ENCODE results near the gene ARHGAP23.
A peak's percentile ranks its signal among the peaks of the same experiment; 100 is the strongest.

The ARHGAP23 gene

DNA sequence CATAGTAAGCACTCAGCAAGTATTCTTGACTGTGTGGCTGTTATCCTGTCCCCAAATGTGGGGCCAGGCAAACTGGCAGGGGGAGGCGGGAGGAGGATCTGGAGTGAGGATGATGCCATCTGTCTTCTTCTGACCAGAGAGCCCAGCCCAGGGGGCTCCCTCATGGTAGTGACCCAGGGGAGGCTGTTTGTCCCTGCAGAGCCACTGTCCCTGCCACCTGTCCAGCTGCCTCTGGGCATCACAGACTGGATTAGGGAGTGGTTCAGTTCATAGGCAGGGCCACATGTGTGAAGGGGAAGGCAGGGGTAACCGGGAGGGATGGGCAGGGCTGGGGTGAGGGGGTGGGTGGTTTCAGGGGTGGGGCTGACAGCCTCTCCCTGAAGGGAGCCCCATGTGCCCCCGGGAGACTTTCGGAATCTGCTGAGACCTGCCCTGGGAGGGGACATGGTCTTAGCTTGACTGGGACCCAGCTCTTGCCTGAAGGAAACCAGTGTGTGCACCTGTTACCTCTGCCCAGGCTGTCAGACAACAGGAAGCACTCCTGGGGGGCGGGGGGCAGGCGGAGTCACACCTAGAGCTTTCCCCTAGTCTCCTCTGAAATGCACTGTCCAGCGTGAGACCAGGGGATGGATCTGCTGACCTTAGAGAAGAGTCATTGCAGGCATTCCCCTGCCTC, 15.2 kb downstream of the ARHGAP23 start:
- DNase-seq = no peak

DNA sequence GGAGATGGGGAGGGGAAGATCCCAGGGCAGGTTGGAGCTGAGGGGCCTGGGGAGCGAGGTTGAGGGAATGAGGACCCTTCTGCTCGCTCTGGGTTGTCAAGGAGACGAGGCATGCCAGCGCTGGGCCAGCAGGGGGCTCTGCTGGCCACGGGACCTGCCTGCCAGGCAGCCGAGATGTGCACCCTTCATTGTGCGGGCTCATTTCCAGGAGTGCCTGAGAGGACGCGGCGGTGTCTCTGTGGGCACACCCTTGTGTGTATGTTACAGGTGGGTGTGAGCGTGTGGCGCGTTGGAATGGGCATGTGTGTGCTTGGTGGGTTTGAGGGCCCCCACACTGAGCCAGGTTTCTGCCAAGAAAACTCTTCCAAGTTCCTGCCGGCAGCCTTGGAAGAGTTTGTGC, 15.9 kb downstream of the ARHGAP23 start:
- peak; percentile 29 to 73 for DNase-seq

DNA sequence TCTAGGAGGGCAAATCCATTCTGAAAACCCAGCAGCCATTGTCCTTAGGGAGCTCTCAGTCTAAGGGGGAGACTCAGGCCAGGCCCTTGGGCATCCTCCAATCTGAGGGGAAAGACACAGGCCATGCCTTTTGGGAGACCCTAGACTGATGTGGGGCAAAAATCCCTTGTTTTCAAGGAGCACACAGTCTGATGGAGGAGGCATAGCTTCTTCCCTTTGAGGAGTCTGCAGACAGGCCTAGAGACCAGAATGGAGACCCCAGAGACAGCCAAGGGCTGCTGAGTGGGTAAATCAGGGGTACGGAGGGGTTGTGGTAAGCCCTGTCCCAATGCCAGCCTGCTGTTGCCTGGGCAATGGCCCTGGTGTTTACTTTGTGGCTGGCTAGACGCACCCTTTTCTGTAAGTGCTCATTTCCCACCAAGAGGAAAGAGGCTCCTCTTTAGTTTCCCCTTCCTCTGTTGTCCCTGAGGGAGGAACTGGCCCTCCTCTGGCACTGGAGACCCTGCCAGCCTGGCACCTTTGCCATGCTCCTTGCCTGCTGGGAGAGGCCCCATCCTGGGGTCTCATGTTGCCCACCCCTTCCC, 19.3 kb downstream of the ARHGAP23 start:
- no peak for DNase-seq

GRCh38 chr17:38448208-38448771, 20.0 kb downstream of the ARHGAP23 start:
- no peak for DNase-seq

GRCh38 chr17:38449364-38449763, 21.1 kb downstream of the ARHGAP23 start:
- no peak for DNase-seq

- no peak for DNase-seq
Measured at GRCh38 chr17:38450557-38451029, 22.3 kb downstream of the ARHGAP23 start.

DNA sequence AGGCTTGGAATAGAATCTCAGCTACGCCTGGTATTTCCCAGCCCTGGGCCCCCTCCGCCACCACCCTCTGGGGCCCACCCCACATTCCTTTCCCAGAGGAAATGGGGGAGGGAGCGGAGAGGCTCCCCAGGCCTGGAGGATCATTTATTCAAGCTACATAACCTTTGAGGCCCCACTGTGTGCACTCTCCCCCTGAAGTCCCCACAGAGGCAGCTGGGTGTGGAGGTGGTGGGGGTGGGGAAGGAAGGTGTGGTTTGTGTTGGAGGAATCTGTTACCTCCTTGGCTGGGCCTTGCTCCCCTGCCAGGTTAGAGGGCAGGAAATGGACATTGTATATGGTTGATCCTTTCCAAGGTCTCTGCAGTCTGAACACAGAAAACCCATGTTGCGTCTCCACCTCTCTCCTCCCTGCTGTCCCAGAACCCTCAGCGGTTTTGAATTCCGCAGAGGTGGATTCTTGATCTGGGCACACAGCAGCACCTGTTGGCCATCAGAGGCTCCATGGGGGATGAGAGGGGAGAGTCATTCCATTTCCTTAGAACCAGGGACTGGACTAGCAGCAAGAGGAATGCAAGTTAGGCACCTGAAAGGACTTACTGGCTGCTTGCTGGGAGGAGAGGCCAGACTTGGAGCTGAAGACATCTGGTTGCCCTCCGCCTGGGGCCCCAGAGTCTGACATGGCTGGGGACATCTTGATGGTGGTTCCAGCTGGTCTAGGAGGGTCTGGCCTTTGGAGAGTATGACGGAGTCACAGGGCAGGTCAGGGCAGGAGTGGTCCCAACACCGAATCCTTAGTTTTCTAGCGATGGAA, 23.0 kb downstream of the ARHGAP23 start:
- DNase-seq = no peak

DNA sequence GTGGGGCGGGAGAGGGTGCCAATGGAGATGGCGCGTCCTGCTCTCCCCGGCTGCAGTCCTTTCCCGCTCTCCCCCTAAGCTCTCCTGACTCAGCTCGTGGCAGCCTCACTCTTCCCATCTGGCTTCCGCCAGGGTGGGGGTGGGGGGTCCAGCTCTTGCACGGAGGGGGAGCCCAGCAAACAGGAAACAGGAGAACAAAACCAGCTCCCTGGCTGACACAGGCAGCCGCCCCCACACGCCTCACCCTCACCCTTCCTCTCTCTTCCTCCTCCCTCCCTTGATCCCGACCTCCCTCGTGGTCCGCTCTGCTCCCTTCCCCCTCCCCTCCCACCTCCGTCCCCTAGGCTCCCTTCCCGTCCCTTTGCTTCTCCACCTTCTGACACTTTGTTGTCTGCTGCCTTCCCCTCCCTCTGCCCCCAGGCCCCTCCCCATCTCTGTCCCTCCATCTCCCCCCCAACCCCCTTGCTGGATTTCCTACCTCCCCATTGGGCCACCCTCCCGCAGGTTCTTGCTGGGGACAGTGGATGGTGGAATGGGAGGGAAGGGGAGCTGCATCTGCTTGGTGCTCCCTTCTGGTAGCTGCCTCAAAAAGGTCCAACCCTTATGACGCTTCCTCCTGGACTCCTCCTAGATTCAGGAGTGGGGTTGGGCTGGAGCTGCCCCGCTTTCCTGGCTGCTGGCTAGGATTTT, 23.7 kb downstream of the ARHGAP23 start:
- DNase-seq = no peak

- DNase-seq = no peak
Measured at GRCh38 chr17:38452719-38453118, 24.5 kb downstream of the ARHGAP23 start.

- peak in 1 of 2 experiments; percentile 12 for DNase-seq
Measured at GRCh38 chr17:38453951-38454421, 25.7 kb downstream of the ARHGAP23 start.

- peak in 1 of 2 experiments; percentile 32 for DNase-seq
Measured at GRCh38 chr17:38454532-38454931, 26.3 kb downstream of the ARHGAP23 start.

GRCh38 chr17:38455288-38455915, 27.1 kb downstream of the ARHGAP23 start:
- DNase-seq = no peak

- DNase-seq = no peak
Measured at GRCh38 chr17:38456031-38456815, 28.0 kb downstream of the ARHGAP23 start.

- no peak for DNase-seq
Measured at GRCh38 chr17:38457577-38458371, 29.5 kb downstream of the ARHGAP23 start.

- DNase-seq = no peak
Measured at GRCh38 chr17:38458521-38458920, 30.3 kb downstream of the ARHGAP23 start.

- DNase-seq = no peak
Measured at GRCh38 chr17:38459567-38459966, 31.3 kb downstream of the ARHGAP23 start.

DNA sequence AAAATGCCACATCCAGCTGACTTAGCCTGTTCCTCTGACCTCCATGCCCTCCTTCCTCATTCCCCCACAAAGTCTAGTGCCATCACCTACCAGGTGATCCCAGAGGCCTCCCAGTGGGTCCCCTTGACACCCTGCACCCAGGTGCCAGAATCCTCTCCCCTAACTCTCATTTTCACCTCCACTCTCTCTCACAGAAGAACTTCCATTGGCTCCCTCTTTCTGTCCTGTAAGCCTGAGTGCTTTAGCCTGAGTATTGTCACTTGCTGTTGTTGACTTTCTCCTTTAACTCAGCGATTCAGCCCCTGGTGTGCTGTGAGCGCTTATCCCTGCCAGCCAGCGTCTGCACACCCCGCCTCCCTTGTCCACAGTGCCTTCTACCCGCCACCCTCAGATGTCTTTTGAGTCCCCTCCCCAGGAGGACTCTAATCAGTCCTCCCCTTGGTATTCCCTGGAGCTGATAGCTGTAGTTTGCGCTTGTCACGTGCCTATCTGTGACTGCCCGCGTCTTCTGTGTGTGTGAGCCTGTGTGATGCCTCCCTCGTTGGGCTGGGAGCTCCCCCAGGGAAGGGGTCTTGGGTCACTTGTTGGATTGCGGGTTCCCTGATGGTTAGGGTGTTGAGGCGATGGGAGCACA, 31.9 kb downstream of the ARHGAP23 start:
- no peak for DNase-seq

- DNase-seq = no peak
Measured at GRCh38 chr17:38460716-38461630, 32.7 kb downstream of the ARHGAP23 start.

GRCh38 chr17:38461683-38462082, 33.4 kb downstream of the ARHGAP23 start:
- DNase-seq = no peak
